ENCODE results near the gene GPC6.

Gene GPC6

GRCh38 chr13:93222976-93223375 lies 3.6 kb upstream of the GPC6 start:
- Histone ChIP-seq H3K9me3 (no peaks in the 10 kb centered on the region), H3K4me3 (no peak overlapping the region), H3K27me3 (ENCODE audit: low read depth) (no peaks in the 10 kb centered on the region), H3K36me3 (replicated peaks) (no peaks in the 10 kb centered on the region), H3K4me1 (peaks cover 23% of the 10 kb centered on the region)
- no peak for DNase-seq (ENCODE audit: low spot score in 2 of 2)
- in situ Hi-C loops (cut with MboI; ENCODE audit: low sequenced_read_pairs) = no loop called here

GRCh38 chr13:93224535-93224934 lies 2.1 kb upstream of the GPC6 start:
- Histone ChIP-seq H3K27me3 (ENCODE audit: low read depth) (no peaks in the 10 kb centered on the region), H3K4me1 (peaks cover 33% of the 10 kb centered on the region), H3K36me3 (replicated peaks) (no peaks in the 10 kb centered on the region), H3K4me3 (no peak overlapping the region), H3K9me3 (no peaks in the 10 kb centered on the region)
- in situ Hi-C loops (cut with MboI; ENCODE audit: low sequenced_read_pairs) = no loop called here
- DNase-seq (ENCODE audit: low spot score in 2 of 2) = peak; percentile 14 to 41

DNA sequence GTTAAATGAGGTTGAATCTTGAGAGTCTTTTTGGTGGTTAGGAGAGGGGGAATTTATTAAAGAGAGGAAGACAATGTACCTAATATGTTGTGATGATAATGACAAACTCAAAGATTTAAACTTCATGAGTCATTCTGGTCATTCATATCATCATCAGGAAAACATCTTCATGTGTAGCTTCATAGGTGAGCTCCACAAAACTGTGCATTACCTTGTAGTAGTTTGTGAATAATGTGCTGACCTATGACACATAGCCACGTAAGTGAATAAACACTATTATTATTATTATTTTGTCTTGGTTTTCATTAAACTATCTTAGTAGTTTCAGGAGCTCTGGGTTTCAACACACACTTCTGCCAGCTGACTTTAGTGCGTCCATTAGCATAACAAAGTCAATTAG lies 997 bp upstream of the GPC6 start:
- H3K4me3 ChIP-seq = no peak overlapping the region
- H3K4me1 ChIP-seq = peaks cover 34% of the 10 kb centered on the region
- H3K36me3 ChIP-seq (replicated peaks) = no peaks in the 10 kb centered on the region
- DNase-seq (ENCODE audit: low spot score in 2 of 2) = no peak
- H3K9me3 ChIP-seq = no peaks in the 10 kb centered on the region
- no peaks in the 10 kb centered on the region for H3K27me3 ChIP-seq (ENCODE audit: low read depth)
- in situ Hi-C loops (cut with MboI; ENCODE audit: low sequenced_read_pairs) = loop anchor here (25.0 kb wide), 1 partner anchor 1137 kb away; no protein-coding TSS in a partner anchor

DNA sequence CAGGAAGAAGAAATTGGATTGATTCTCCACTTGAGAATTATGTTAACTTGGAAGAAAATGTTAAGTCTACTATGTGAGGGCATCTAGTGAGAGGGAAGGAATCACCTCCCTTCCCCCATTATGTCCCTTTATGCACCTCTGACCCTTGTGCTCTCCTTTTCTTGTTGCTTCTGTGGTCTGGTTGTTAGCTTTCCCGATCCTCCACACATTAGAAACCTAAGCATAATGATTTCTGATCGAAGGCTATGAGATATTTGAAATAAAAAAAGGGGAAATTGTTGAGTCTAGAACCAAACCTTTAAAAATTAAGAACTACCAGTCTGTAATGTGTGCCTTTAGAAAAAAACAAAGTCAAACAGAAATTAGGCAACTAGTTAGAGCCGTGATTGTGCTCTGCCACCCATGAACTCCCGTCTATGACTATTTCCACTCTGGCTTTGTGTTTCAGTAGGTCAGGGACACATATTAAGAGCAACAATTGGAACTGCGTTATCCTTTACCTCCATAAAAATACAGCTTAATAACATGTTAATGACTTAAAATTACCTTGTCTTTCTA lies 463 bp upstream of the GPC6 start:
- DNase-seq (ENCODE audit: low spot score in 2 of 2) = no peak
- Histone ChIP-seq H3K27me3 (ENCODE audit: low read depth) (no peaks in the 10 kb centered on the region), H3K9me3 (no peaks in the 10 kb centered on the region), H3K36me3 (replicated peaks) (no peaks in the 10 kb centered on the region), H3K4me1 (peaks cover 36% of the 10 kb centered on the region), H3K4me3 (peak overlapping the region; percentile 76)
- in situ Hi-C loops (cut with MboI; ENCODE audit: low sequenced_read_pairs) = loop anchor here (25.0 kb wide), 1 partner anchor 1136 kb away; no protein-coding TSS in a partner anchor

DNA sequence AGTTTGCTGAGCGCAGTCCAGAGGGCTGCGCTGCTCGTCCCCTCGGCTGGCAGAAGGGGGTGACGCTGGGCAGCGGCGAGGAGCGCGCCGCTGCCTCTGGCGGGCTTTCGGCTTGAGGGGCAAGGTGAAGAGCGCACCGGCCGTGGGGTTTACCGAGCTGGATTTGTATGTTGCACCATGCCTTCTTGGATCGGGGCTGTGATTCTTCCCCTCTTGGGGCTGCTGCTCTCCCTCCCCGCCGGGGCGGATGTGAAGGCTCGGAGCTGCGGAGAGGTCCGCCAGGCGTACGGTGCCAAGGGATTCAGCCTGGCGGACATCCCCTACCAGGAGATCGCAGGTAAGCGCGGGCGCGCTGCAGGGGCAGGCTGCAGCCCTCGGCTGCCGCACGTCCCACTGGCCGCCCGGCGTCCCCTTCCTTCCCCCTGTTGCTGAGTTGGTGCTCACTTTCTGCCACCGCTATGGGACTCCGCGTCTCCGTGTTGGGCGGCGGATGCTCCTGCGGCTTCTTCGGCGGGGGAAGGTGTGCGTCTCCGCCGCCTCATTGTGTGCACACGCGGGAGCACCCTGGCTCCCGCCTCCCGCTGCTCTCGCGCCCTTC lies 772 bp downstream of the GPC6 start:
- in situ Hi-C loops (cut with MboI; ENCODE audit: low sequenced_read_pairs) = loop anchor here (25.0 kb wide), 1 partner anchor 1135 kb away; no protein-coding TSS in a partner anchor
- Histone ChIP-seq H3K27me3 (ENCODE audit: low read depth) (no peaks in the 10 kb centered on the region), H3K9me3 (no peaks in the 10 kb centered on the region), H3K4me3 (peak overlapping the region; percentile 76), H3K4me1 (peaks cover 36% of the 10 kb centered on the region), H3K36me3 (replicated peaks) (no peaks in the 10 kb centered on the region)
- DNase-seq (ENCODE audit: low spot score in 2 of 2) = peak; percentile 26 to 61

DNA sequence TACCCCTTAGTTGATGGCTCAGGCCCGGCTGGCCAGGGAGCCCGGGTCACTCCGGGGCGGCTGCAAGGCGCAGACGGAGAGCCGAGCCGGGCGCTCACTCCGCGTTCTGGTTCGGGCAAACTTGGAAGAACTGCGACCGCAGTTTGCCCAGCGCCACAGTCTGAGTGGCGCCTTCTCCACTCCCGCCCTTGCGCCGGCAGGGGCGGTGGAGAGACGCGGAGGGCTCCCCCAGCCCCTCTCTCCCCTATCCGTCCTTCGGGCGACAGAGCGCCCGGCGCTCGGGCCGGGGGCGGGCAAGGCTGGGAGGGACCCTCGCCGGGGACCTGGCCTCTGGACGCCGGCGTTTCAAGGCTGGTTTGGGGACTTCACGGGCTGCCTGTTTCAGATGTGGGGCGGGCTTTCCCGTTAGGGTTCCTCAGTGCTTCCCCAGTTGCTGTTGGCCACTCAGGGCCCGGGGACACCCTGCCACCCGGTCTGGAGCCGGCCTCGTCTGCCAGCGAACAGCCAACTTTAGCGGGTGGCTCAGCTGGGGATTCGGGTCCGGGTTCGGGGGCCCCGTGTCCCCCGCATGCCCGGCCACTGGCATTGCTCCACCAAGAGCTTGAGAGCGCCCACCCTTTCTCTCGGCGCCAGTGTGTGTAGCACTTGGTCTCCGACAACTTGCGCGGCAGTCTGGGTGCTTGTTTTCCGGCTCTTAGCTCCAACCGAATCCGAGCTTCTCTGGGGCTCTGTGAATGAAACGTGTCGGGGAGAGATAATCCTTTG lies 1.5 kb downstream of the GPC6 start:
- DNase-seq (ENCODE audit: low spot score in 2 of 2) = peak; percentile 87 to 94
- Histone ChIP-seq H3K9me3 (no peaks in the 10 kb centered on the region), H3K4me3 (peak overlapping the region; percentile 76), H3K36me3 (replicated peaks) (no peaks in the 10 kb centered on the region), H3K27me3 (ENCODE audit: low read depth) (no peaks in the 10 kb centered on the region), H3K4me1 (peaks cover 36% of the 10 kb centered on the region)
- in situ Hi-C loops (cut with MboI; ENCODE audit: low sequenced_read_pairs) = loop anchor here (25.0 kb wide), 1 partner anchor 1134 kb away; no protein-coding TSS in a partner anchor

DNA sequence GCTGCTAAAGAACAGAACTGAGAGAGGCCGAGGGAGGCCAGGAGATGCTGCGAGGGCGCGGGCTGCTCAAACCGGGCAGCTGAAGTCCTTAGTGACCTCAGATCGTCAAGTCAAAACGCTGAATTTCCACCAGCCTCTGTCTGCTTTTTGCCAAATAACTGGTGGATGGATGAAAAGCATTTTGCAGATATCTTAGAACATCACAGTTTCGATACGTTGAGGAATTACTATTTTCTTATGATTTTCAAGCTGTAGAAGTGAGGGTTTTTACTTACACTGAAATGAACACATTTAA lies 2.0 kb downstream of the GPC6 start:
- Histone ChIP-seq H3K4me1 (peaks cover 36% of the 10 kb centered on the region), H3K36me3 (replicated peaks) (no peaks in the 10 kb centered on the region), H3K4me3 (peak overlapping the region; percentile 76), H3K27me3 (ENCODE audit: low read depth) (no peaks in the 10 kb centered on the region), H3K9me3 (no peaks in the 10 kb centered on the region)
- in situ Hi-C loops (cut with MboI; ENCODE audit: low sequenced_read_pairs) = loop anchor here (25.0 kb wide), 1 partner anchor 1134 kb away; no protein-coding TSS in a partner anchor
- DNase-seq (ENCODE audit: low spot score in 2 of 2) = no peak

- no peak for DNase-seq (ENCODE audit: low spot score in 2 of 2)
- H3K36me3 ChIP-seq (replicated peaks) = no peaks in the 10 kb centered on the region
- peaks cover 32% of the 10 kb centered on the region for H3K4me1 ChIP-seq
- H3K4me3 ChIP-seq = no peak overlapping the region
- in situ Hi-C loops (cut with MboI; ENCODE audit: low sequenced_read_pairs) = loop anchor here (25.0 kb wide), 1 partner anchor 1132 kb away; no protein-coding TSS in a partner anchor
- no peaks in the 10 kb centered on the region for H3K27me3 ChIP-seq (ENCODE audit: low read depth)
- H3K9me3 ChIP-seq = no peaks in the 10 kb centered on the region
Observed at GRCh38 chr13:93230261-93230855, 3.8 kb downstream of the GPC6 start.

DNA sequence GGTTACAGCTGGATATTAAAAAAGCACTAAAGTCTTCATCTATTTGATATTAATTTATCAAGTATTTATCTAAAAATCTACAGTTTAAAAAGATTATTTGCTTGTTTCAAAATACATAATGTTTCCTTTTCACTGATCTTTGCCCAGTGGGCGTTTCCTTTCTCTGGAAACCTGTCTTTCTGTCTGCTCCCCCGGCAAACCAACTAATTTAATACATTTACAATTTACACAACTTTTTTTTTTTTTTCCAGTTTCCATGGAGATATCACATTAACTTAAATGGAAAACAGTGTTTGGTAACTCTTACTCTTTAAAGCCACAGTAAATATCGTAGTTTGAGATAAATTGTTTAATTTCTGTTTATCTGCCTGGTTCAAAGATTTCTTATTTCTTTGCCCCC lies 5.3 kb downstream of the GPC6 start:
- Histone ChIP-seq H3K4me1 (peaks cover 22% of the 10 kb centered on the region), H3K27me3 (ENCODE audit: low read depth) (no peaks in the 10 kb centered on the region), H3K9me3 (no peaks in the 10 kb centered on the region), H3K36me3 (replicated peaks) (no peaks in the 10 kb centered on the region), H3K4me3 (no peak overlapping the region)
- no peak for DNase-seq (ENCODE audit: low spot score in 2 of 2)
- in situ Hi-C loops (cut with MboI; ENCODE audit: low sequenced_read_pairs) = loop anchor here (25.0 kb wide), 1 partner anchor 1130 kb away; no protein-coding TSS in a partner anchor

DNA sequence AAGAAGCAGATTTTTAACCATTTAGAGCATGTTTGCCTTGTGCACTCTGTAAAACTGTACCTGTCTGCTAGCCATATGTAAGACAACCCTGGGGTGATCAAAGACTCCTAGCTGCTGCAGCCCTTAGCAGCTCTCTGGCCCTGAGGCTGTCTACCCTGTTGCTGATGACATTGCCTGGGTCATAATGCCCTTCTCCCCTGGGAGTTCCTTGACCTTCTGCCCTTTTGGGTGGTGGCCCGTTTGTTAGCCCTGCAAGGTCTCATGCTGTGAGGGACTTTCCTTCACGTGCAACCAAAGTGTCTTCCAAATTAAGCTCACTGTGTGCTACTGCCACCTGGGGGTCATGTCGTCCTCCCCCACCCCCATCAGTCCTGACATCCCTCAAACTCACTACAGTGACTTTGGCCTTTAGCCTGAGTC lies 7.4 kb downstream of the GPC6 start:
- in situ Hi-C loops (cut with MboI; ENCODE audit: low sequenced_read_pairs) = loop anchor here (25.0 kb wide), 1 partner anchor 1128 kb away; no protein-coding TSS in a partner anchor
- H3K36me3 ChIP-seq (replicated peaks) = no peaks in the 10 kb centered on the region
- peak in 1 of 2 experiments; percentile 25 for DNase-seq (ENCODE audit: low spot score in 2 of 2)
- H3K4me1 ChIP-seq = peaks cover 21% of the 10 kb centered on the region
- H3K9me3 ChIP-seq = 0 out of 2 replicates have a peak, but pooled peaks cover 4% of the 10 kb centered on the region
- no peak overlapping the region for H3K4me3 ChIP-seq
- H3K27me3 ChIP-seq (ENCODE audit: low read depth) = no peaks in the 10 kb centered on the region

- Histone ChIP-seq H3K4me3 (no peak overlapping the region), H3K27me3 (ENCODE audit: low read depth) (no peaks in the 10 kb centered on the region), H3K4me1 (peaks cover 16% of the 10 kb centered on the region), H3K9me3 (0 out of 2 replicates have a peak, but pooled peaks cover 4% of the 10 kb centered on the region), H3K36me3 (replicated peaks) (no peaks in the 10 kb centered on the region)
- in situ Hi-C loops (cut with MboI; ENCODE audit: low sequenced_read_pairs) = loop anchor here (25.0 kb wide), 1 partner anchor 1128 kb away; no protein-coding TSS in a partner anchor
- DNase-seq (ENCODE audit: low spot score in 2 of 2) = no peak
Observed at GRCh38 chr13:93234459-93234858, 7.9 kb downstream of the GPC6 start.

DNA sequence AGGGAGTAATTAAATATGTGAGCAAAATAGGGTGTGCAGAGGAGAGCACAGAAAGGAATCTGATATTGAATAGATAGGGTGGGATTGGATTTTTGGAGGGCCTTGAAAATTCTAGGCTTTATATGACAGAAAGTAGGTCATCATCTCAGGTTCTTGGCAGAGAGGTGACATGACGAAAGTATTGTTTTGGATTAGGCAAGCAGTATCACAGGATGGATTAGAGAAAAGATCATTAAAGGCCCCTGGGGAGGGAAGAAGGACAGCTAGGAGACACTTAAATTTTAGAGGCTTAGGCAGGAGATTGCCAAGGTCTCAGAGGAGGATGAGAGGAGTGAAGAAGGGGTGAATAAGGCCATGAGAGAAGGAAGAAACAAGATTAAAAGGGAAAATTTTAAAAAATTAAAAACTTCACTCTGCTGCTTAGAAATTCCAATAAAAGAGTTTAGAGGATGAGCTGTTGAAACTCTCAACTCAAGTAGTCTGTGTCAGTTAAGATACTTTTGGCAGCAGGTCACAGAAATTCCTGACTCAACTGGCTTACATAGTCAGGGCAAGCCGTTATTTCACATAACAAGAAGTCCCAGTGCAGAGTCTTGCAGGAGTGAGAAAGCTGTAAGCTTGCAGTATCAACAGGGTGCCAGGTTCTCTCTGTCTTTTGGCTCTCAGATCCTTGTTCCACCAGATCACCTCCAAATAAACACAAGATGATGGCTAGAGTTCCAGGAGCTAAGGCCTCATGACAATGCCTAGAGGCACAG lies 8.8 kb downstream of the GPC6 start:
- no peaks in the 10 kb centered on the region for H3K36me3 ChIP-seq (replicated peaks)
- H3K27me3 ChIP-seq (ENCODE audit: low read depth) = no peaks in the 10 kb centered on the region
- no peak overlapping the region for H3K4me3 ChIP-seq
- no peak for DNase-seq (ENCODE audit: low spot score in 2 of 2)
- in situ Hi-C loops (cut with MboI; ENCODE audit: low sequenced_read_pairs) = loop anchor here (25.0 kb wide), 1 partner anchor 1127 kb away; no protein-coding TSS in a partner anchor
- H3K4me1 ChIP-seq = peaks cover 6% of the 10 kb centered on the region
- 0 out of 2 replicates have a peak, but pooled peaks cover 4% of the 10 kb centered on the region for H3K9me3 ChIP-seq

DNA sequence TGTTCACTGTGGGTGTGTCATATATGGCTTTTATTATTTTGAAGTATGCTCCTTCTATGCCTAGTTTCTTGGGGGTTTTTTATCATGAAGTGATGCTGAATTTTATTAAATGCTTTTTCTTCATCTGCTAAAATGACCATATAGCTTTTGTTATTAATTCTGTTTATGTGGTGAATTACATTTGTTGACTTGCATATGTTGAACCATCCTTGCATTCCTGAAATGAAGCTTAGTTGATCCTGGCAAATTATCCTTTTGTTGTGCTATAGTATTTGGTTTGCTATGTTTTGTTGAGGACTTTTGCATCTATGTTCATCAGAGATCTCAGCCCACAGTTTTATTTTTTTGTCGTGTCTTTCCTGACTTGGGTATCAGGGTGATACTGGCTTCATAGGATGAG lies 12.1 kb downstream of the GPC6 start:
- no peak for DNase-seq (ENCODE audit: low spot score in 2 of 2)
- H3K36me3 ChIP-seq (replicated peaks) = no peaks in the 10 kb centered on the region
- no peaks in the 10 kb centered on the region for H3K27me3 ChIP-seq (ENCODE audit: low read depth)
- no peak overlapping the region for H3K4me3 ChIP-seq
- H3K4me1 ChIP-seq = peaks cover 3% of the 10 kb centered on the region; the same call in 1 of the 2 replicates
- in situ Hi-C loops (cut with MboI; ENCODE audit: low sequenced_read_pairs) = loop anchor here (25.0 kb wide), 1 partner anchor 1124 kb away; no protein-coding TSS in a partner anchor
- H3K9me3 ChIP-seq = 0 out of 2 replicates have a peak, but pooled peaks cover 4% of the 10 kb centered on the region

Data from HAP-1 (cell line).